H9 (cell line): Measurements from ENCODE around the gene PRSS56. TPM values are rescaled to one million over a fixed set of nuclear protein-coding genes. Genes with fewer than 3 reads are reported as not detected.

Experiments used
- DNase-seq: peaks from one replicate; pipeline ENCODE4 v3.0.0-alpha.2; 2017
- H2AFZ ChIP-seq: one replicate; pipeline ENCODE4 v1.6.1; 2013; ENCODE audit warnings: mild to moderate bottlenecking, low read length, control low read depth, moderate library complexity
- H2AK5ac ChIP-seq: 2 replicates; pipeline ENCODE4 v1.6.1; 2013; ENCODE audit warnings: low read length, control low read depth, mixed read lengths; ENCODE audit not compliant: insufficient read length
- H2BK120ac ChIP-seq: one replicate; pipeline ENCODE4 v1.6.1; 2013; ENCODE audit warnings: low read depth, mild to moderate bottlenecking, low read length, control low read depth, inconsistent platforms; ENCODE audit not compliant: poor library complexity, severe bottlenecking
- H2BK12ac ChIP-seq: 2 replicates; pipeline ENCODE4 v1.6.1; 2013; ENCODE audit warnings: low read length, control low read depth, mixed read lengths, low read depth; ENCODE audit not compliant: insufficient read length
- H2BK15ac ChIP-seq: 2 replicates; pipeline ENCODE4 v1.6.1; 2013; ENCODE audit warnings: low read depth, low read length, control low read depth
- H2BK20ac ChIP-seq: one replicate; pipeline ENCODE4 v1.6.1; 2013; ENCODE audit warnings: low read depth, mild to moderate bottlenecking, low read length, control low read depth, inconsistent platforms; ENCODE audit not compliant: poor library complexity, severe bottlenecking
- H2BK5ac ChIP-seq: 2 replicates; pipeline ENCODE4 v1.6.1; 2013; ENCODE audit warnings: low read length, control low read depth, mixed read lengths; ENCODE audit not compliant: insufficient read length
- H3K14ac ChIP-seq: 2 replicates; pipeline ENCODE4 v1.6.1; 2013; ENCODE audit warnings: low read length, control low read depth; ENCODE audit not compliant: insufficient read depth
- H3K18ac ChIP-seq: 2 replicates; pipeline ENCODE4 v1.6.1; 2013; ENCODE audit warnings: low read depth, mild to moderate bottlenecking, mixed read lengths, low read length, control low read depth; ENCODE audit not compliant: insufficient read length
- H3K23ac ChIP-seq: 2 replicates; pipeline ENCODE4 v1.6.1; 2013; ENCODE audit warnings: low read length, control low read depth, mixed read lengths, low read depth; ENCODE audit not compliant: insufficient read length
- H3K23me2 ChIP-seq: 2 replicates; pipeline ENCODE4 v1.6.1; 2013; ENCODE audit warnings: low read depth, mild to moderate bottlenecking, mixed read lengths, low read length, control low read depth; ENCODE audit not compliant: insufficient read length, poor library complexity, severe bottlenecking
- H3K27ac ChIP-seq: 2 replicates; pipeline ENCODE4 v1.5.1; 2013; ENCODE audit warnings: low read length, control low read depth, mixed read lengths, low read depth; ENCODE audit not compliant: insufficient read length
- H3K27me3 ChIP-seq: 2 replicates; pipeline ENCODE4 v1.6.1; 2013; ENCODE audit warnings: low read length, control low read depth, inconsistent platforms; ENCODE audit not compliant: insufficient read depth
- H3K4ac ChIP-seq: 2 replicates; pipeline ENCODE4 v1.6.1; 2013; ENCODE audit warnings: low read depth, mild to moderate bottlenecking, control low read depth, inconsistent platforms, low read length, moderate library complexity
- H3K4me1 ChIP-seq: 2 replicates; pipeline ENCODE4 v1.6.1; 2013; ENCODE audit warnings: low read length, control low read depth, inconsistent platforms; ENCODE audit not compliant: insufficient read depth
- H3K4me2 ChIP-seq: 2 replicates; pipeline ENCODE4 v1.6.1; 2013; ENCODE audit warnings: low read length, control low read depth, mixed read lengths; ENCODE audit not compliant: insufficient read length, insufficient read depth
- H3K56ac ChIP-seq: 2 replicates; pipeline ENCODE4 v1.6.1; 2013; ENCODE audit warnings: low read depth, mild to moderate bottlenecking, mixed read lengths, low read length, control low read depth; ENCODE audit not compliant: insufficient read length
- H3K79me1 ChIP-seq: 2 replicates; pipeline ENCODE4 v1.6.1; 2013; ENCODE audit warnings: low read depth, mild to moderate bottlenecking, moderate library complexity, low read length, control low read depth, inconsistent platforms; ENCODE audit not compliant: insufficient read depth, poor library complexity, severe bottlenecking
- H3K79me2 ChIP-seq: 2 replicates; pipeline ENCODE4 v1.6.1; 2013; ENCODE audit warnings: low read length, control low read depth, inconsistent platforms; ENCODE audit not compliant: insufficient read depth
- H3K9ac ChIP-seq: 2 replicates; pipeline ENCODE4 v1.6.1; 2013; ENCODE audit warnings: low read length, control low read depth, mixed read lengths; ENCODE audit not compliant: insufficient read length; ENCODE audit errors: extremely low read depth
- H3K9me3 ChIP-seq: one replicate; pipeline ENCODE4 v1.6.1; 2013; ENCODE audit warnings: low read depth, low read length, inconsistent platforms; ENCODE audit not compliant: control insufficient read depth
- H3T11ph ChIP-seq: one replicate; pipeline ENCODE4 v1.6.1; 2013; ENCODE audit warnings: mild to moderate bottlenecking, low read length, control low read depth, inconsistent platforms
- H4K20me1 ChIP-seq: one replicate; pipeline ENCODE4 v1.6.1; 2013; ENCODE audit not compliant: control insufficient read depth, insufficient read length, insufficient read depth
- H4K5ac ChIP-seq: 2 replicates; pipeline ENCODE4 v1.6.1; 2013; ENCODE audit warnings: low read depth, mild to moderate bottlenecking, mixed read lengths, low read length, control low read depth; ENCODE audit not compliant: insufficient read length
- H4K8ac ChIP-seq: replicated peaks from 2 replicates; pipeline ENCODE4 v1.6.1; 2013; ENCODE audit warnings: low read length, control low read depth, mixed read lengths, low read depth; ENCODE audit not compliant: insufficient read length
- H4K91ac ChIP-seq: 2 replicates; pipeline ENCODE4 v1.6.1; 2013; ENCODE audit warnings: low read depth, mild to moderate bottlenecking, moderate library complexity, mixed read lengths, low read length, control low read depth; ENCODE audit not compliant: insufficient read length
- H3K27ac Mint-ChIP-seq, 3 experiments: 2 replicates in 2 of 3; 3 replicates in 1 of 3; pipeline ENCODE4 v1.8.0; 2020 to 2021; ENCODE audit warnings: mixed read lengths in 3 of 3, mild to moderate bottlenecking in 1 of 3, moderate library complexity in 1 of 3
- H3K27me3 Mint-ChIP-seq: 2 replicates; pipeline ENCODE4 v1.8.0; 2021; ENCODE audit warnings: low read depth, mild to moderate bottlenecking, moderate library complexity, mixed read lengths
- H3K36me3 Mint-ChIP-seq, 3 experiments: 2 replicates in 2 of 3; 3 replicates in 1 of 3; pipeline ENCODE4 v1.8.0; 2020 to 2021; ENCODE audit warnings: low read depth in 3 of 3, mixed read lengths in 3 of 3; ENCODE audit not compliant: insufficient read depth in 1 of 3
- H3K4me1 Mint-ChIP-seq, 2 experiments: 2 replicates each; pipeline ENCODE4 v1.8.0; 2020; ENCODE audit warnings: mixed read lengths in 2 of 2
- H3K4me3 Mint-ChIP-seq, 2 experiments: 2 replicates in 1 of 2; 3 replicates in 1 of 2; pipeline ENCODE4 v1.8.0; 2020 to 2021; ENCODE audit warnings: mild to moderate bottlenecking in 2 of 2, mixed read lengths in 2 of 2, moderate library complexity in 1 of 2
- H3K9me3 Mint-ChIP-seq, 2 experiments: 2 replicates in 1 of 2; 3 replicates in 1 of 2; pipeline ENCODE4 v1.8.0; 2020; ENCODE audit warnings: mild to moderate bottlenecking in 2 of 2, mixed read lengths in 2 of 2, moderate library complexity in 1 of 2
- WGBS: extraction: QIAGEN DNeasy Blood & Tissue Kit; methylation state at CpG from one replicate; pipeline ENCODE4 v1.1.7; 2013; ENCODE audit warnings: missing lambda C conversion rate, low lambda C conversion rate, mixed read lengths; ENCODE audit not compliant: insufficient read length; ENCODE audit errors: extremely low coverage; 5-methylcytosine and 5-hydroxymethylcytosine counted together
- total RNA-seq: library from RNA; stranded (reverse); gene quantifications from 2 replicates; pipeline ENCODE4 v1.2.1, GENCODE V29; 2021
- TF ChIP-seq, protein P1 (sequence below): fragments of 200-600 bp; sonication (generic); conservative IDR thresholded peaks from 3 replicates; pipeline ENCODE4 v1.8.0; 2021; ENCODE audit warnings: antibody characterized with exemption, mild to moderate bottlenecking

The PRSS56 gene
- total RNA-seq, 1 experiment from 2014 or later = not detected

DNA sequence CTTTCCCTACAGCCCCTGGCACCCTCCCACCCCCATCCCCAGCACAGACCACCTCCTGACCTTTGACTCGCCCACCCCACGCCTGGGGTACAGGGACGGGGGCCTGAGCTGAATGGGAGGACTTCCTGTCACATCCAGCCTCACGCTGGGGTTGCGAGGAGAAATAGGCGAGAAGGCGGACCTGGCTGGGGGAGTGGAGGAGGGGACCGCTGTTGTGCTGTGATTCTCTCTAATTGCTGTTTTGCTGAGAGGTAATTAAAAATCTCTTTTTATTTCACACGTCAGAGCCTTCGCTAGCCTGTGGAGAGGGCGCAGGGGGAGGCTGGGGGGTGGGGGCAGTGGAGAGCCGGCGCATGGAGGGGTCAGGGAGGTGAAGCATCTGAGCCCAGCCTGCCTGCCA lies 22.8 kb upstream of the PRSS56 start:
- no peak for DNase-seq
- TF ChIP-seq, protein P1, sequence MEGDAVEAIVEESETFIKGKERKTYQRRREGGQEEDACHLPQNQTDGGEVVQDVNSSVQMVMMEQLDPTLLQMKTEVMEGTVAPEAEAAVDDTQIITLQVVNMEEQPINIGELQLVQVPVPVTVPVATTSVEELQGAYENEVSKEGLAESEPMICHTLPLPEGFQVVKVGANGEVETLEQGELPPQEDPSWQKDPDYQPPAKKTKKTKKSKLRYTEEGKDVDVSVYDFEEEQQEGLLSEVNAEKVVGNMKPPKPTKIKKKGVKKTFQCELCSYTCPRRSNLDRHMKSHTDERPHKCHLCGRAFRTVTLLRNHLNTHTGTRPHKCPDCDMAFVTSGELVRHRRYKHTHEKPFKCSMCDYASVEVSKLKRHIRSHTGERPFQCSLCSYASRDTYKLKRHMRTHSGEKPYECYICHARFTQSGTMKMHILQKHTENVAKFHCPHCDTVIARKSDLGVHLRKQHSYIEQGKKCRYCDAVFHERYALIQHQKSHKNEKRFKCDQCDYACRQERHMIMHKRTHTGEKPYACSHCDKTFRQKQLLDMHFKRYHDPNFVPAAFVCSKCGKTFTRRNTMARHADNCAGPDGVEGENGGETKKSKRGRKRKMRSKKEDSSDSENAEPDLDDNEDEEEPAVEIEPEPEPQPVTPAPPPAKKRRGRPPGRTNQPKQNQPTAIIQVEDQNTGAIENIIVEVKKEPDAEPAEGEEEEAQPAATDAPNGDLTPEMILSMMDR = no peak
- no peaks in the 10 kb centered on the region; the same call in 1 of the 2 replicates for H3K27me3 ChIP-seq
- peaks cover 1% of the 10 kb centered on the region for H3K23me2 ChIP-seq
- H3K23ac ChIP-seq = no peak overlapping the region
- H2BK12ac ChIP-seq = no peak overlapping the region
- H3K79me2 ChIP-seq = no peaks in the 10 kb centered on the region
- H2AFZ ChIP-seq = no peak overlapping the region
- H3K4me1 ChIP-seq = 0 out of 2 replicates have a peak, but pooled peaks cover 3% of the 10 kb centered on the region
- no peak overlapping the region for H3K14ac ChIP-seq
- no peak overlapping the region for H3K18ac ChIP-seq
- H2BK120ac ChIP-seq = no peak overlapping the region
- no peak overlapping the region for H2BK15ac ChIP-seq
- H3K4me3 Mint-ChIP-seq = no peak overlapping the region; a peak in 1 of 5 replicates
- no peaks in the 10 kb centered on the region for H3K9me3 Mint-ChIP-seq
- no peak overlapping the region for H2AK5ac ChIP-seq
- H3K27ac ChIP-seq = no peak overlapping the region
- peak overlapping the region in 1 of 3 experiments; percentile 35; a peak in 1 of 7 replicates for H3K27ac Mint-ChIP-seq
- H3K9ac ChIP-seq = no peak overlapping the region
- H3T11ph ChIP-seq = no peak overlapping the region
- H4K8ac ChIP-seq = no peak overlapping the region
- no peaks in the 10 kb centered on the region for H3K79me1 ChIP-seq
- no peaks in the 10 kb centered on the region for H4K20me1 ChIP-seq
- no peaks in the 10 kb centered on the region for H3K9me3 ChIP-seq
- H3K4ac ChIP-seq = no peak overlapping the region
- no peak overlapping the region for H3K4me2 ChIP-seq
- no peak overlapping the region for H4K91ac ChIP-seq
- H2BK20ac ChIP-seq = no peak overlapping the region
- H3K56ac ChIP-seq = no peak overlapping the region
- no peak overlapping the region for H2BK5ac ChIP-seq
- H3K36me3 Mint-ChIP-seq = no peaks in the 10 kb centered on the region; a peak in 1 of 7 replicates
- no peak overlapping the region for H4K5ac ChIP-seq
- H3K4me1 Mint-ChIP-seq = peaks cover 9 to 49% of the 10 kb centered on the region in 2 experiments
- H3K27me3 Mint-ChIP-seq = peaks cover 43% of the 10 kb centered on the region
- WGBS = no CpG with 5 or more reads among the region's 13 CpGs
